GM19467 (cell line): ENCODE data around the gene CLIC5.

Experiments used
- ATAC-seq: cut with Tn5 transposase; IDR thresholded peaks from one replicate; pipeline ENCODE4 v1.9.1; 2021; ENCODE audit warnings: mild to moderate bottlenecking, moderate library complexity; ENCODE audit not compliant: unreplicated experiment

The CLIC5 gene

DNA sequence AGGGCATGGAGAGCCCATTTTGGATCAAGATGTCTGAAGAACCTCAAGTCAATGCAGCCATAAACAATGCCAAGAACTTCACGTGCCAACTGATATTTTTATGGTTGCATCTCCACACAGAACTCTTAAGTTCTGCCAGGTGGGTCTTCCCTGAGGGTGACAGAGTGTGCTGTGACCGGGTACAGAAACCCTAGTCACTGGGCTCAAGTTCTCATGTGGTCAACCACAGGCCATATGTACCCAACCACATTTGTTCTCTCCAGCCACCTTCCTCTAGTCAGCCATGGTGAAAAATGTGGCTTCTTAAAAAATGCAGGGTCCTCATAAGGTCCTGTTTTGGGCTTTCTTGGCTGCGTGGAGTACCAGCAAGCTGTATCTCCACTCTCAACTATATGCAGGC lies 48.9 kb downstream of the CLIC5 start:
- no peak for ATAC-seq

DNA sequence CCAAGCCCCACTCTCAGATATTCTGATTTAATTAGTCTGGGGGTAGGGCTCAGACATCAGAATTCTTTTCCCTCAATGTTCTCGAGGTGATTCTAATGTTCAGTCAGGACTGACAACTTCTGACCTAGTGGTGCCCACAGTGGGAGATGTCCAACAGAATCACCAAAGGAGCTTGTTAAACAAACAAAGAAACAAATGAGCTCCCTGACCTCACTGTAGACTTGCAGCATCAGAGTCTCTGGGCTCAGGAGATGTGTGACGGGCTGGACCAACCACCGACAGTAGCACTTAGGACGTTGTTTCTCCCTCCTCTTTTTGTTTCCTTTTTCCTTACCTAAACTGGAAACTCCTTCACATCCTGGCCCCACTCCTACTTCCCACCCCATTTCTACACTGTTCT lies 49.3 kb downstream of the CLIC5 start:
- ATAC-seq, result no peak

DNA sequence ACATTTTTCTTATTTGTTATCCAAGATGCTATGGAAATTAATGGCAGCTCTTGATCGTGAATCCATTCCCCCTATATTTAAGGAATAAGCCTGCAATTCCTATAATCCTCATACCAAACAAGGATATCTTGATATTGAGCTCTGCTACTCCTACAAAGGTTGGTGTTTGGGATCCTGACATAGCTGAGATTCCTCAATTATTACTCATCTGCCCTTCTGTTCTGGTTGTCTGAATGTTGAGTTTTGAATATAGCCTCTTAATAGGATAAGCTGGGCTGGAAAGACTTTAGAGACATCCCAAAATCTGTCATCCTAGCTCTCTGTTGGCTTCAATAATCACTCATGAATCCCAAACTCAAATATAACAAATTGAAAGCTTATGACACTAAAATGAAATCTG lies 49.9 kb downstream of the CLIC5 start:
- no peak for ATAC-seq

DNA sequence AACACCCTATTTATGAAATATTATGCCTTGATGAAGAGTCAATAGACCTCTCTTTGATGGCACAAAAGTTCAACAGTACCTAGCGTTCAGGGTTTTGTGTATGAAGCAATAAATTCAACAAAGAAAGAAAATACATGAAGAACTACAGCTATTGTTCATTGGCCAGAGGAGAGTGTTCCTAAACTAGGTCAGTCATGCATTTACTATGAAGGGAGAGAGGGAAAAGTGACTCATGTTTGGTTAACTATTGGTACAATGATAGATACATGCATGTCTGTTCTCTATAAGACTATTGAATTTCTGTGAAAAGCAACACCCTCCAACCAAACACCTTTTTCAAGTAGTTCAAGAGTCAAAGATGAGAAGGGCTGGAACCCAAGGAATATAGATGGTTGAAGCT lies 50.7 kb downstream of the CLIC5 start:
- ATAC-seq, result no peak

DNA sequence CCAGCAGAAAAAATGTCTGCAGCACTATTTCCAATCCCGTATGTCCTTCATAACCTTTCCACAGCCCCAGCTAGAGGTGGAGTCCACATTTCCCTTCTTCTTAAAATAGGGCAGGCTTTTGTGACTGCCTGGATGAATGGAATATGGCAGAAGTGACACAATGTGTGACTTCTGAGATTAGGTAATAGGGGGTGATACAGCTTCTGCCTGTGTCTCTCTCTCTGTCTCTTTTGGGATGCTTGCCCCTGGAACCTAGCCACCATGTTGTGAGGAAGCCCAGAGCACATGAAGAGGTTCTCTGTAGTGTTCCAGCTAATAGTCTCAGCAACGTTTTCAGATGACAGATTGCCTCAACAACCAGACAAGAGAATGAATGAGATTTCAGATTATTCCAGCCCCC lies 51.4 kb downstream of the CLIC5 start:
- ATAC-seq, result no peak

DNA sequence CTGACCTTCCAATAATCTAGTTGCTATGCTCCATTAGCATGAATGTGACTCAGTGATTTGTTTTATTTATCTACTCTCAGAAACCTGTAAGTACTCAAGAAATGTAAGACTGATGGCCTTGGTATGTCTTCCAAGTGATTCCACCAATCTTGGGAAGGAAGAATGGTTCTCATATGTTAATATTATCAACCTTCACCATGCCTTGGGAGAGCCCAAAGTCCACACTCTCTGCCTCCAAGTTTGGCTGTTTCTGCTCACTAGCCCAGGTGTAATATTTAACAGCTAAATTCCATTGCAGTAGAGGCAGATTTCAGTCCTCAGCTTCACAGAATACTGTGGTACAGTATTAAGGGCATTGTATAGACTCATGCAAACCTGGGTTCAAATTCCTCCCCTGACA lies 51.8 kb downstream of the CLIC5 start:
- no peak for ATAC-seq

DNA sequence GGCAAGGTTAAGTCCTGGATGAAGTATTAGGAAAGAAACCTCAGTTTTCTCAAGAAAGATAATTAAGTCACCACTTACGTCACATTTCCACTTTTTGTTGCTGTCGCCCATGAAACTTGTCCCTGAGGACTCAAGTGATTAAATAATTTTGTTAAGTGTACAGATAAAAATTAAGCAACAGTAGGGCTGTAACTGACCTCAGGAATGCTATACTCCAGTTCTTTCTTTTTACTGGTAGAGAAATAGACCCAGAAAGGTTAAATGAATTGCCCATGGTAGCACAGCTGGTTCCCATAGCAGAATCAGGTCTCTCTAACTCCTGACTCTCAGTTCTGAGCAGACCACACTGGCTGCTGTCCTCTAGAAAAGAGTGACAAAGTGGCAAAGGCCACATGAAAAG lies 54.5 kb downstream of the CLIC5 start:
- ATAC-seq, result no peak

DNA sequence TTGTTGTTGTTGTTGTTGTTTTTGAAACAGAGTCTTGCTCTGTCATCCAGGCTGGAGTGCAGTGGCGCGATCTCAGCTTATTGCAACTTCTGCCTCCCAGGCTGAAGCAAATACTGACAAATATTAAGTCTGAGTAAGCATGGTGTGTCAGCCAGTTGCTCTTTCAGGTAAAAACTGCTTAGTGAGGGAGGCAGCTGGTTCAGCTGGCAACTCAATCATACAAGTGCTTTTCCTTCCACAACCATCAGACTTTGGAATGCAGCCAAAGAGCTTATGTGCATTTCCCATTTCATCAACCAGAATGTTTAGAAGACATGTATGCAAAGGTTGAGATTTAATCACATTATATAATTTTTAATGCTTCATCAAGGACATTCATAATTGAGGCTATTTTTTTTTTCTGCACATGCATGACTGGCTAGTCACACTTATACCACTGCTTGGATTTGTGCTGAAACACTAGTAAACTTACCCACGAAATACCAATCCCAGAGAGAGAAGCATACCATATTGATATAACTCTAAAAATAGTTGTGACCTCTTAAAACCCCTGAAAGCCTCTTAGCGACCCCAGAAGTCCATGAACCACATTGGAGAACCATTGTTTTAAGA lies 56.0 kb downstream of the CLIC5 start:
- ATAC-seq, result no peak

DNA sequence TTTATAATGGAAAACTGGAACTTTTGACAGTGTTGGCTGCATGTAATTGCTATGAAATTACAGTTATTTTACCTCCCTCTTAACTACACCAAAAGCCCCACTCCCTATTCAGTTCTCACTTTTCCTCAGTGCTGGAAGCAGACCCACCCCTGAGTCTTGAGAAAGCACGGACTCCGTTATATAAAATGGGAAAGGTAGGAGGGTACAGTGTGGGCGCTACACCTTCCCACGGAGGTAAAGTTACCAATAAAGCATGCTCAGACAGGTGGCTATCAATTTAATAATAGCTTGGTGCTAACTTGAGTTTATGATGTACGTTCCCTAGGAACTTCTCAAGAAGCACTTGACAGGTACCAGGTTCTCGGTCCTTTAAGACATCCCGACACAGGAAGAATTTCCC lies 59.0 kb downstream of the CLIC5 start:
- no peak for ATAC-seq

DNA sequence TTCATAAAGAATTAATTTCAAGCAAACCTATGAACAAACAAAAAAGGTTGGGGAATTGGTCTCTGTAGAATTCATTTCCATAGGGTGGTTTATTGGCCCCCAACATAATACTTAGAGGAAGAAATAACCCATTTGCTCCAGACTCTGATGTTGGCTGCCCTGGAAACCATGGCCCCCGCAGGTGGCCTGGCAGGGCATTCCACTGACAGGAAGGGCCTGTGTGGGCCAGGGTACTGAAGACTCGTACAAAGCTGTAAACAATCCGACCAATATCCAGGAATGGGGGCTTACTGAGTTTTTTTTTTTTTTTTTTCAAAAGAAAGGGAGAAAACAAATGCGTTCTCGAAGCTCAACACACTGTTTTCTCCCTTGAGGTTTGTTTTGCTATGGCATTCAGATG lies 59.5 kb downstream of the CLIC5 start:
- ATAC-seq, result no peak

DNA sequence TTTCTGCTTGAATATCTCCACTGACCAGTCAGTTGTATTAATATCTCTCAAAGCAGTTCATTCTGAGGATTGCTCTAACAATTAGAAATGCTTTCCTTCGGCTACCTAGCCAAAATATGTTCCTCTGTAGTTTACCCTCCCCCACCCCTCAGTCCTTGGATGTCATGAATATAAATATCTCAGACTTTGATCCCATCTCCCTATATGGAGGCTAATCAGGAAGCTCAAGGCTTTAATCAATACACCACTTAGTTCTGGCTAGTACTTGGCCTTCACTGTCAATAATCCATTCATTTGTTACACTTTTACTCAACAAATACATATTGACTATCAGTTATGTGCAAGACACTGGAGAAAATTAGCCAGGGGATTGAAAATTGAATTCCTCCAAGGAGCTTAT lies 60.1 kb downstream of the CLIC5 start:
- ATAC-seq, result no peak

DNA sequence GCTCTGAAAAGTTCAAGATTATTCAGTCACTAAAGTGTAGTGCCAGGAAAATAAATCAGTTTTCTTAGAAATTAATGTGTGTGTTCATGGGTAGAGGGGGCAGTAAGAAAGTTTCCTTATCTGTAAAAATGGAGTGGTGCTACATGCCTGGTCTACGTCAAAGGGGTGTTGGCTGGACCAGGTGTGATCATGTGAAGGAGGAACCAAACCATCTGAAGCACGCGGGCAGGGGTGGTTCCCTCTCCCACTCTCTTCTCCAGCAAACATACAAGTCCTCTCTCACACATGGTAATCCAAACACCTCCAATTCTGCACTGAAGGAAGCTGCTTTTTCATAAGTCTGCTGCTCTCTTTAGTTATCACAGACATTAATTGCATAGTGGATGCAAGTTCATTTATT lies 63.1 kb downstream of the CLIC5 start:
- no peak for ATAC-seq

DNA sequence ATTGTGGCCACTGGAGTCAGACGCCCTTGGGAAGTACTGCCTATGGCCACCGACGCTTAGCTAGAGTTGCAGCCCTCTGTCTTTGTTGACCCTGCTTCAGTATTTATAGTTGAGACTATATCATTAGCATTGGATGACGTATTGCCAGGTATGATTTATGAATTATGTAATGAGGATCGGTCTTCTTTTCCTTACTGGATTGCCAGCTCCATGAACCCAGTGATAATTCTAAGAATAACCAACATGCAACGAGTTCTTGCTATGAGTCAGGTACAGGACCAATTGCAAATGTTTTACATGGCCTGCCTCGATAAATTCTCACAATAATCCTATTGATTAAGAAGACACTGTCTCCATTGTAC lies 63.5 kb downstream of the CLIC5 start:
- ATAC-seq, result no peak

DNA sequence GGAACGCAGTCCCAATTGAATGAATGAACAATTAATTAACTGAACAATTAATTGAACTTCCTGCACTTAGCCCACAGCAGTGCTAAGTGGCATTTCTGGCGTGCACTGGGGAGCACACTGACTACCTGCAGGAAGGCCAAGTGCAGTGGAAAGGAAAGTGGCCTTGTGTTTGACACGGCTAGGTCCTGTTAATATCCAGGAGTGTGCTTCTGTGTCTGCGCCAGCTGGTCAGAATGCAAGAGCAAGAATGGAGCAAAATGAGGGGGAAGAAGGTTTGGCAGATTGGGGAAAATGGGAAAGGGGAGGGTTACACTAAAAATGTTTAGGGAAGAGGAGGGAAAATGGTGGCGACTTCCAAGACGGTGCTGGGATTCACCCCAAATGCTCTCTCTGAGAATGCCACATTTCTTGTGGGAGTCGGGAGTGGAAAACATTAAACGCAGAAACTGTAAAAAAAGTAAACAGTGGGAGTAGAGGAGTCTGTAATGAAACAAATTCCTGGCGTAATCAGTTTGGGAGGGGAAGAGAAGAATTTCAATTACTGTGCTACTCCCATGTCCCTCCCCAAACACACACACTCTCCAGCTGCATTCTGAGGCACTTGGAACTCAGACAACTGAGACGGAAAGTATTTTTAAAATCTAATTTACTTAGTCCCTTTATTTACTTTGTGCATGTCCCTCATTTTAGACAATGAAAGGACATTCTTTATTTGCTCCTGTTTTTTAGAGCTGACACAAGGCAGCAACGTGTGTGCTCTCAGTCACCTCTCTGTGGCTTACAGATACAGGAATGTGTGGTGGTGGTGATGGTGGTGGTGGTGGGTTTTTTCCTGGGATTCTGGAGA lies 64.1 kb downstream of the CLIC5 start:
- ATAC-seq, result no peak

DNA sequence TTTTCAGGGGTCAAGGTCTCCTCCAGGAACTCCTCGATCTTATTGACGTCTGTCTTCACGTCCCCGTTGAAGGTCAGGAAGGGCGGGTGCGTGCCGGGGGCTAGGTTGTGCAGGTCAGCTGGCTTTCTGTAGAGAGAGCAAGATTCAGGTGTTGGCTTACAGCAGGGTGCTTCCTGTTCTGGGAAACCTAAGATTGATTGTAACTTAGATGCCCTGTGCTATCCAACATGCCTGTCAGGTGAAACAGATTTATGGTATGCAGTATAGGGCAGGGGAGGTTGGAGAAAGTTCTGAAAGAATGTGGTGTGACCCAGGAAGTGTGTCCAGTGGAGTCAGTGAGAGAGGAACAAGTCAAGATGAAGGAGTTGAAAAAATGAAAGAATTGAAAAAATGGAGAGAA lies 66.4 kb downstream of the CLIC5 start:
- no peak for ATAC-seq

DNA sequence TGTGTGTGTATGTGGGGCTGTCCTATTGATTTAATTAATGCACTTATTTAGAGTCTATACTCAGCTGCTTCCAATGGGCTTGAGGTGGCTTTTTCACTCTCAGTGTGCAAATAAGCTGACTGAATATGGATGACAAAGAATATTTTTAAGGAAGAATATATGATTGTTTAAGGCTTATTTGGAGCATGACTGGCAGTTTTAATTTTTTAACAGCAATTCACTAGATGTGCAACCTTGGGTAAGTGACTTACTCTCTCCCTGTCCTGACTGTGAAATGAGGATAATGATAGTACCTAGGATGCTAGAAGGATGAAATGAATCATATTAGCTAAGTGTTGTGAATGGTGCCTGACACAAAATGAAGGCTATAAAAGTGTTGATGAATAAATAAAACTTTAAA lies 67.9 kb downstream of the CLIC5 start:
- no peak for ATAC-seq

DNA sequence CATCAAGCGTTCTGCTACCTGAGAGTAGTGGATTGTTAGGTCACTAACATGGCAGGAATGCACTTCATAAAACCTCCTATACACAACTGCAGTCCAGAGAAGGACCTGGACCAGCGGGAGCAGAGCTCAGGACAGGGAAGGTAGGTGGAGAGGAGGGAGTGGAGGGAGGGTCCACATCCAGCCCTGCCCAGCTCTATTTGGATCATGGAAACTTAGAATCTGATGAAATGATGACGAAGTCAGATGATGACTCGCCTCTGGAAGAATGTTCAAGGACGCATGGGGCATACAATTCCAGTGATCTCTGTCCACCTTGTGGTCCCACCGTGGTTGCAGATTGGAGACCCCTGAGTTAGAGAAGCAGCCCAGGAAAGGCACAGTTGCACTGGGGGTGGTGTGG lies 68.8 kb downstream of the CLIC5 start:
- ATAC-seq, result no peak

DNA sequence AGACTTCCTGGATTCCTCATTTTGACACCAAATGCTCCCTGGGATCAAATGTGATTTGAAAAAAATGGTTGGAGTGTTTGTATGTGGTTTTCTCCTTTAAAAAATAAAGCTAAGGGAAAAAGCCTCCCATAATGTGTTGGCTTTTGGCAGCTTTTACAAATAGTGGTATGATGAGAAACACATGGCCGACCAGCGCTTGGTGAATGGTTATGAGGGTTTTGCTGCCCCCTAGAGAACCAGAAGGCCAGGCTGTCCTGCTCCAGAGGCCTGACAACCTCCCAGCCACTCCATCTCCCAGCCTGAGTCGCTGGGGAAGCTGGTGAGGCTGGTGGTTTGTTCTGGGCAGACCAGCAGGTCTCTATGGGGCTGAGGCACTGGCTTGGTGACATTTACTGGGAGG lies 69.3 kb downstream of the CLIC5 start:
- no peak for ATAC-seq

DNA sequence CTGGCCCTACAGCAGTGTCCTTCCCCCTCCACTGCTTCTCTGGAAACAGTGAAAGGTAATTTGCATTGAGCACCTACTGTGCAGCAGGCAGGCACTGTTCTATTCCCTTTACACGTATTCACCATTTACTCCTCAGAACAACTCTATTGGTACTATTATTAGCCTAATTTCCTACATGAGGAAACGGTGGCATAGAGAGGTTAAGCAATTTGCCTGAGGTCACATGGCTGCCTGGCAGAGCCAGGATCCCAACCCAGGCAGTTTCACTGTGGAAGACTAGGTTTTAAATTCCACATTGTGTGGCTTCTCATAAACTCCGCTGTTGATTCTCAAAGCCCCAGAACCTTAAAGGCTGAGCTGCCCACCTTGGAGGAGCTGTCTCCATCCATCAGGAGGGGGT lies 72.7 kb downstream of the CLIC5 start:
- ATAC-seq, result no peak

DNA sequence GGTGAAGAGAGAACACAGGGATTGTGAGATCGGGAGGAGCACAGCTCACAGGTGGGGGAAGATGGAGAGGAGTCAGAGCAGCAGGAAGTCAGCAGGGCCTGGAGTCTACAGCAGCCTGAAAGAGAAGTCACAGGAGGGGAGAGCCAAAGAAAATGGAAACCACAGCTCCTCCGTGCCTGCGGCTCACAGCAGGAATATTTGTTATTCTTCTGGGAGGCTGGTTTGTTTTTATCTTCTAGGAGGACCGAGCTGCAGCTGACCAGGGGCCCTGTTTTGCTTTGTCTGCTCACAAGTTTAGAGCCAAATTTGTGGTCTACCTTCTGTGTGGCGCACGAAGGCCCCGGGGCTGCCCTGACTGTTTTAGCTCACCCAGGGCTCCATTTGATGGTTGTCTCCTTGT lies 81.8 kb downstream of the CLIC5 start:
- no peak for ATAC-seq

DNA sequence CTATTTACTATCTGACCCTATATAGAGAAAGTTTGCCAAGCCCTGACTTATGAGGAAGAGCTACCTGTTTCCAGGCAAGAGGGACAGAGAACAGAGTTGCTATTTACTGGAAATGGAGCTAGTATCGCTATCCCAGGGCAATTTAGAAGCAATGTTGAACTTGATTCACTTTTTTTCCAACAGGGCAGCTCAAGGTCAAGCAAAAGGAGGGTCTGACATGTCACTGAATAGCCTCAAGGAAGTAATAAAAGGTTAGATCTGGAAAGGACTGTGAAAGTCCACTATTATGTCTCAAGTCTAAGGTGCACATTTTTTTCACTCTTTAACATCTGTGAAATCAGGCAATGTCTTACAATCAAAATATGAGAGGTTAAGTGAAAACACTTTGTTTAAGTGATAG lies 84.4 kb downstream of the CLIC5 start:
- no peak for ATAC-seq

DNA sequence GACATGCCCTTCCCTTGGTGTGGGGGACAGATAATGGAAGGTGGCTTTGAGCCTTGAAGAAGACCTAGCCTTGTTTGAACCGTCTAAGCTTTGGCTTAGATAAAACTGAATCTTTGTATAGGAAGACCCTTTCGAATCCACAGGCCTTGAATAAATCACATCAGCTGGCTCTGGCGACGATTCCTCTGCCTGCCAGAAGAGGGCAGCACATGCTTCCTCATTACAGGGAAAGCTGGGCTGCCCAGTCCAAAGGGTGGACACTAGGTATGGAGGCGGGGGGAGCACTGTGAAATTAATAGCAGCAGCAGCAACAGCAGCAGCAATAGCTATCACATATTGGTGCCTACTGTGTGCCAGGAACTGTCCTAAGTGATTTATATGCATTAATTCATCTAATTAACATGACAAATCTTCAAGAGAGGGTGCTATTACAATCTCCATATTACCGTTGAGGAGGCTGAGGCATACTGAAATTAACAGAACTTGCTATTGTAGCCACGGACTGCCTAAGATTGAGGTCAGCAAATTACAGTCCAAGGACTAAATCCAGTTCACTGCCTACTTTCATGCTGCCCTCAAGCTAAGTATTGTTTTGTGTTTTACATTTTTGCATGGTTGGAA lies 85.1 kb downstream of the CLIC5 start:
- no peak for ATAC-seq
